ENCODE results near the gene HYLS1. TPM values are rescaled to one million over a fixed set of nuclear protein-coding genes. Genes with fewer than 3 reads are reported as not detected.

The HYLS1 gene
- total RNA-seq, 1 experiment from 2014 or later, result 8.6 TPM

- H3K27me3 Mint-ChIP-seq (ENCODE audit: low read depth), result peaks cover 14% of the 10 kb centered on the region
These were observed 22.9 kb downstream of the HYLS1 start for GRCh38 chr11:125910226-125910849.

More at GRCh38 chr11:125910226-125910849, 22.9 kb downstream of the HYLS1 start:
- no peak overlapping the region for H3K14ac ChIP-seq (ENCODE audit: insufficient read depth, low read length)
- no peak overlapping the region for H3K18ac ChIP-seq (ENCODE audit: insufficient read length, low read depth, low read length)
- peaks cover 3 to 16% (median 3%) of the 10 kb centered on the region in 3 experiments; a peak in 6 of 7 replicates for H3K36me3 Mint-ChIP-seq (ENCODE audit: insufficient read depth in 1 of 3, low read depth in 3 of 3)
- no peak for DNase-seq
- H4K91ac ChIP-seq (ENCODE audit: insufficient read length, low read depth, low read length), result no peak overlapping the region
- no peak overlapping the region for H2BK120ac ChIP-seq (ENCODE audit: low read depth, low read length, poor library complexity, severe bottlenecking)
- no peak overlapping the region for H3K4ac ChIP-seq (ENCODE audit: low read depth, low read length)
- H3K4me1 ChIP-seq (ENCODE audit: insufficient read depth, low read length), result no peaks in the 10 kb centered on the region
- H4K5ac ChIP-seq (ENCODE audit: insufficient read length, low read depth, low read length), result no peak overlapping the region
- no peak overlapping the region for H2AFZ ChIP-seq (ENCODE audit: low read length)
- no peak overlapping the region for H3K27ac Mint-ChIP-seq
- no peak overlapping the region for H3T11ph ChIP-seq (ENCODE audit: low read length)
- H2BK20ac ChIP-seq (ENCODE audit: low read depth, low read length, poor library complexity, severe bottlenecking), result no peak overlapping the region
- H3K4me2 ChIP-seq (ENCODE audit: insufficient read depth, insufficient read length, low read length), result no peak overlapping the region
- WGBS (ENCODE audit: extremely low coverage, insufficient read length, low lambda C conversion rate), result no CpG with 5 or more reads among the region's 8 CpGs
- no peaks in the 10 kb centered on the region for H3K79me1 ChIP-seq (ENCODE audit: insufficient read depth, low read depth, low read length, poor library complexity, severe bottlenecking)
- no peak for TF ChIP-seq CTCF (conservative IDR thresholded peaks at IDR 0.05)
- no peaks in the 10 kb centered on the region for H3K27me3 ChIP-seq (ENCODE audit: insufficient read depth, low read length)
- H2BK5ac ChIP-seq (ENCODE audit: insufficient read length, low read length), result no peak overlapping the region
- H3K4me1 Mint-ChIP-seq, result no peaks in the 10 kb centered on the region
- H3K9me3 Mint-ChIP-seq, result no peaks in the 10 kb centered on the region
- H2BK15ac ChIP-seq (ENCODE audit: low read depth, low read length), result no peak overlapping the region
- H3K9me3 ChIP-seq (ENCODE audit: control insufficient read depth, low read depth, low read length), result no peaks in the 10 kb centered on the region
- H3K23ac ChIP-seq (ENCODE audit: insufficient read length, low read depth, low read length), result no peak overlapping the region
- no peak overlapping the region for H2AK5ac ChIP-seq (ENCODE audit: insufficient read length, low read length)
- H3K9ac ChIP-seq (ENCODE audit: extremely low read depth, insufficient read length, low read length), result no peak overlapping the region
- no peak overlapping the region for H4K8ac ChIP-seq (replicated peaks; ENCODE audit: insufficient read length, low read depth, low read length)
- no peak overlapping the region for H3K4me3 Mint-ChIP-seq
- no peaks in the 10 kb centered on the region for H3K23me2 ChIP-seq (ENCODE audit: insufficient read length, low read depth, low read length, poor library complexity, severe bottlenecking)
- no peaks in the 10 kb centered on the region for H4K20me1 ChIP-seq (ENCODE audit: control insufficient read depth, insufficient read depth, insufficient read length)
- no peak overlapping the region for H3K56ac ChIP-seq (ENCODE audit: insufficient read length, low read depth, low read length)
- no peak overlapping the region for H3K27ac ChIP-seq (ENCODE audit: insufficient read length, low read depth, low read length)
- H2BK12ac ChIP-seq (ENCODE audit: insufficient read length, low read depth, low read length), result no peak overlapping the region
- H3K79me2 ChIP-seq (ENCODE audit: insufficient read depth, low read length), result no peaks in the 10 kb centered on the region

All from H9 (cell line).